PC-3 (cell line): ENCODE results near the gene MYH10.

Experiments
- EZH2 ChIP-seq: fragments of 300-600 bp; sonication (generic); IDR thresholded peaks from one replicate; pipeline ENCODE4 v1.6.1; 2017; ENCODE audit warnings: antibody characterized with exemption, mild to moderate bottlenecking, low read length; ENCODE audit not compliant: unreplicated experiment
- TF ChIP-seq, protein P1 (sequence below): fragments of 300-600 bp; sonication (generic); conservative IDR thresholded peaks from 2 replicates; pipeline ENCODE4 v1.5.1; 2017; ENCODE audit warnings: antibody characterized with exemption, low read depth, mild to moderate bottlenecking, low read length

DNA sequence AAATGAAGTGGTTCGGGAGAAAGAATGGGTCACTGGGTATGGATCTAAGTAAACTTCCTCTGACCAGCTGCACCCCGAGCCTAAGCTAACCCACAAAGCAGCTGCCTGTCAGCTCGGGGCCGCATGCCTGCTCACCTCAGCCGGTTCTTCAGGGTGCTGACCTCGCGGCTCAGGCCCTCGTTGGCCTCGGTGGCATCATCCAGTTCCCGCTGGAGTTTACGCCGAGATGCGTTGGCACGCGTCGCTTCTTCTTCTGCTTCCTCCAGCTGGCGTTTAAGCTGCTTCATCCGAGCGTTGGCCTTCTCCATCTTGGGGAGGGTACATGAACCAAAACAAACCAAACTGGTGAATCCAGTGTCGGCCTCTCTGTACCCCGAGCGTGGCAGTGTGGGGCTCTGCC lies 153.8 kb downstream of the MYH10 start:
- TF ChIP-seq, protein P1, sequence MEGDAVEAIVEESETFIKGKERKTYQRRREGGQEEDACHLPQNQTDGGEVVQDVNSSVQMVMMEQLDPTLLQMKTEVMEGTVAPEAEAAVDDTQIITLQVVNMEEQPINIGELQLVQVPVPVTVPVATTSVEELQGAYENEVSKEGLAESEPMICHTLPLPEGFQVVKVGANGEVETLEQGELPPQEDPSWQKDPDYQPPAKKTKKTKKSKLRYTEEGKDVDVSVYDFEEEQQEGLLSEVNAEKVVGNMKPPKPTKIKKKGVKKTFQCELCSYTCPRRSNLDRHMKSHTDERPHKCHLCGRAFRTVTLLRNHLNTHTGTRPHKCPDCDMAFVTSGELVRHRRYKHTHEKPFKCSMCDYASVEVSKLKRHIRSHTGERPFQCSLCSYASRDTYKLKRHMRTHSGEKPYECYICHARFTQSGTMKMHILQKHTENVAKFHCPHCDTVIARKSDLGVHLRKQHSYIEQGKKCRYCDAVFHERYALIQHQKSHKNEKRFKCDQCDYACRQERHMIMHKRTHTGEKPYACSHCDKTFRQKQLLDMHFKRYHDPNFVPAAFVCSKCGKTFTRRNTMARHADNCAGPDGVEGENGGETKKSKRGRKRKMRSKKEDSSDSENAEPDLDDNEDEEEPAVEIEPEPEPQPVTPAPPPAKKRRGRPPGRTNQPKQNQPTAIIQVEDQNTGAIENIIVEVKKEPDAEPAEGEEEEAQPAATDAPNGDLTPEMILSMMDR: no peak
- no peak for TF ChIP-seq EZH2
